Body of pancreas (tissue), 4 donors: Measurements from ENCODE around the gene LMOD2. TPM values are rescaled to one million over a fixed set of nuclear protein-coding genes. Genes with fewer than 3 reads are reported as not detected.

Experiments
- ATAC-seq: fragments of 150-250 bp; one replicate; pipeline ENCODE4 v1.9.1; 2016
- DNase-seq, 4 donors: peaks; one replicate each; pipeline ENCODE4 v3.0.0-alpha.2; 2019
- H3K27ac ChIP-seq, 4 donors: fragments of 200-600 bp; sonication (generic); 1 replicate in 3 of 4; 2 replicates in 1 of 4; pipeline versions ENCODE4 v1.5.1 to v1.6.1; 2016 to 2019; ENCODE audit warnings: mild to moderate bottlenecking in 1 of 4, mixed read lengths in 1 of 4, moderate library complexity in 1 of 4
- H3K27me3 ChIP-seq, 2 donors: fragments of 200-600 bp; sonication (generic); one replicate each; pipeline ENCODE4 v1.6.0; 2016; ENCODE audit warnings: mild to moderate bottlenecking in 1 of 2
- H3K36me3 ChIP-seq, 2 donors: fragments of 200-600 bp; sonication (generic); replicated peaks in 1 of 2; 2 replicates each; pipeline ENCODE4 v1.5.1; 2016; ENCODE audit warnings: low read depth in 2 of 2; ENCODE audit not compliant: insufficient read depth in 1 of 2
- H3K4me1 ChIP-seq: fragments of 200-600 bp; sonication (generic); one replicate; pipeline ENCODE4 v1.6.0; 2016
- H3K4me3 ChIP-seq, 2 donors: fragments of 200-600 bp; sonication (generic); 1 replicate in 1 of 2; 2 replicates in 1 of 2; pipeline ENCODE4 v1.5.1; 2016 to 2019
- H3K9me3 ChIP-seq, 3 donors: fragments of 200-600 bp; sonication (generic); 1 replicate in 2 of 3; 2 replicates in 1 of 3; pipeline ENCODE4 v1.5.1; 2016
- POLR2A ChIP-seq, 3 donors: fragments of 450-650 bp; IDR thresholded peaks; one replicate each; pipeline ENCODE4 v1.6.1; 2016; ENCODE audit warnings: antibody characterized with exemption in 3 of 3, mild to moderate bottlenecking in 2 of 3
- WGBS, 2 donors: methylation state at CpG; one replicate each; pipeline ENCODE4 v1.1.5; 2017; 5-methylcytosine and 5-hydroxymethylcytosine counted together
- intact Hi-C: fragments of 100-400 bp; cut with DNase I; formaldehyde crosslinking; loops from one replicate; pipeline ENCODE4 v1.15.1; 2023
- total RNA-seq, 2 donors: library from RNA; depleted of rRNA; stranded (reverse); fragments of >200 nt; gene quantifications; one replicate each; pipeline ENCODE4 v1.1.0, GENCODE V29; 2016
- TF ChIP-seq, protein P1 (sequence below), 7 experiments: fragments of 450-650 bp in 4 of 7; fragments of 200-600 bp in 3 of 7; sonication (generic) in 3 of 7; IDR thresholded peaks; one replicate each; pipeline ENCODE4 v1.5.1; 2016 to 2019; ENCODE audit warnings: antibody characterized with exemption in 7 of 7

The LMOD2 gene
- total RNA-seq, 2 donors from 2014 or later = not detected

DNA sequence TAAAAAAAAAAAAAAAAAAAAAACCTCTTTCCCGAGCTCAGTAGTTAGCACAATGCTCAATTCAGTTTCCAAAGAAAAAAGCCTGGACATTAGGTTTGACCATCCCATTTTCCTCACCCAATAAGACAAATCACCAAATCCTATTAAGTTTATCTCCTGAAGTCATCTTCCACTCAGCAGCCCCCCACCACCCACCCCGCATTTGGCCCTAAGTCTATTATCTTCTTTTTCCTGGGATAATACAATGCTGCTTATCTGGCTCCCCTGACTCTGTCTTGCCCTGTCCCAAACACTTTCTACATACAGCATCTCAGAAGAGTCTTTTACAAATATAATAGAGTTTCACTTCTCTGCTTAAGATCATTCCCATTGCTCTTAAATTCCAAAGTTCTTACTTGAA, 17.8 kb upstream of the LMOD2 start:
- Histone ChIP-seq H3K27me3 (no peaks in the 10 kb centered on the region), H3K4me3 (no peak overlapping the region), H3K36me3 (no peaks in the 10 kb centered on the region), H3K27ac (no peak overlapping the region), H3K4me1 (no peaks in the 10 kb centered on the region), H3K9me3 (no peaks in the 10 kb centered on the region)
- ATAC-seq (no peak), DNase-seq (no peak)
- intact Hi-C loops = no loop called here
- 96 to 97% methylated on average over 2 of the region's 2 CpGs for WGBS, 2 donors
- TF ChIP-seq, protein P1, sequence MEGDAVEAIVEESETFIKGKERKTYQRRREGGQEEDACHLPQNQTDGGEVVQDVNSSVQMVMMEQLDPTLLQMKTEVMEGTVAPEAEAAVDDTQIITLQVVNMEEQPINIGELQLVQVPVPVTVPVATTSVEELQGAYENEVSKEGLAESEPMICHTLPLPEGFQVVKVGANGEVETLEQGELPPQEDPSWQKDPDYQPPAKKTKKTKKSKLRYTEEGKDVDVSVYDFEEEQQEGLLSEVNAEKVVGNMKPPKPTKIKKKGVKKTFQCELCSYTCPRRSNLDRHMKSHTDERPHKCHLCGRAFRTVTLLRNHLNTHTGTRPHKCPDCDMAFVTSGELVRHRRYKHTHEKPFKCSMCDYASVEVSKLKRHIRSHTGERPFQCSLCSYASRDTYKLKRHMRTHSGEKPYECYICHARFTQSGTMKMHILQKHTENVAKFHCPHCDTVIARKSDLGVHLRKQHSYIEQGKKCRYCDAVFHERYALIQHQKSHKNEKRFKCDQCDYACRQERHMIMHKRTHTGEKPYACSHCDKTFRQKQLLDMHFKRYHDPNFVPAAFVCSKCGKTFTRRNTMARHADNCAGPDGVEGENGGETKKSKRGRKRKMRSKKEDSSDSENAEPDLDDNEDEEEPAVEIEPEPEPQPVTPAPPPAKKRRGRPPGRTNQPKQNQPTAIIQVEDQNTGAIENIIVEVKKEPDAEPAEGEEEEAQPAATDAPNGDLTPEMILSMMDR (IDR thresholded peaks at IDR 0.05) = no peak
- TF ChIP-seq POLR2A (IDR thresholded peaks at IDR 0.05) = no peak

DNA sequence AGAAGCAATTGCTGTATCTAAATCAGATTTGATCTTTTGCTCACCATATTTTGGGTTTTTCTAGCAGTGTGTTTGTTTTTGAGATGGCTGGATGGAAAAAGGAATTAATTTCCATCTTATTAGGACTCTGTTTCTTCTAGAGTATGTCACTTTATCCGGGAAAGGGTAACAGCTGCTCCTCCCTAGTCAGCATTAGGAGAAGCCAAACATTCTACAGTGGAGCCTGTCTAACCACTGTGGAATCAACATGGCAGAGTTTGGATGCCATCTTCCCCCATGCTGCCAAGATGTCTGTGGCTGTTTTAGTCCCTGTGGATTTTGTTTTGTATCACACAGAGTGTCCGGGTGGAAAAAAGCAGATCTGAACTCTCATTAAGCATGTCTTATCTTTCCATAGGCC, 16.0 kb upstream of the LMOD2 start:
- Histone ChIP-seq H3K4me3 (no peak overlapping the region), H3K9me3 (no peaks in the 10 kb centered on the region), H3K36me3 (no peaks in the 10 kb centered on the region), H3K27me3 (no peaks in the 10 kb centered on the region), H3K4me1 (peaks cover 15% of the 10 kb centered on the region), H3K27ac (no peak overlapping the region)
- WGBS, 2 donors = 88 to 94% methylated on average over 2 of the region's 2 CpGs
- intact Hi-C loops = no loop called here
- TF ChIP-seq POLR2A (IDR thresholded peaks at IDR 0.05) = no peak
- TF ChIP-seq, protein P1 (IDR thresholded peaks at IDR 0.05) = no peak
- DNase-seq (no peak), ATAC-seq (no peak)

DNA sequence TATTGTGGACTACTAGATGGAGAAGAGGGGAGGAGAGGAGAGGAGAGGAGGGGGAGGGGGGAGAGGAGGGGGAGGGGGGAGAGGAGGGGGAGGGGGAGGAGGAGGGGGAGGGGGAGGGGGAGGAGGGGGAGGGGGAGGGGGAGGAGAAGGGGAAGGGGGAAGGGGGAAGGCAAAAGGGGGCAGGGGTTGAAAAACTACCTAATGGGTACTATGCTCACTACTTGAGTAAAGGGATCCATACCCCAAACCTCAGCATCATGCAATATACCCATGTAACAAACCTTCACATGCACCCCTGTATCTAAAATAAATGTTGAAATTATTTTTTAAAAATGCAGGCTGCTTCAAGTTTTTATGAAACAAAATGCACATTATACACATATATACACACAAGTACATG, 15.1 kb upstream of the LMOD2 start:
- intact Hi-C loops = no loop called here
- no peak for TF ChIP-seq POLR2A (IDR thresholded peaks at IDR 0.05)
- TF ChIP-seq, protein P1 (IDR thresholded peaks at IDR 0.05) = no peak

DNA sequence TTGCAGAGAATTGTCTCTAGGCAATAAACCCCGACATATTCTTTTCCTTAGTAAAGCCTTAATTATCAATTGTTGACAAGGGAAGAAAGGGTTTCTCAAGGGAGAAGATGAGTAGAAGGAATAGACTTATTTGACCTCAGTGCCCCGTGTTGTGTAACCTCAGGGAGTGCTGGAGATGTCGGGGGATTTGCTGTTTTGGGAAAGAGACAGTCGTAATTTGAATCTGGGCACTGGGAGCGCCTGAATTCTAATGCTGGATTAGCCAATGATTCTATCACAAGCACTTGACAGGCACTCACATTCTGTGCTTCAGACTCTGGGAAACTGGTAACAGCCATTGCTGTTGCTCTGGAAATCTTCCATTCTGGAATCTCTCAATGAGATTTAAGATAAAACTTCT, 13.8 kb upstream of the LMOD2 start:
- H3K4me3 ChIP-seq = no peak overlapping the region
- no peaks in the 10 kb centered on the region for H3K27me3 ChIP-seq
- H3K27ac ChIP-seq = no peak overlapping the region
- H3K4me1 ChIP-seq = peaks cover 21% of the 10 kb centered on the region
- intact Hi-C loops = no loop called here
- no peaks in the 10 kb centered on the region for H3K36me3 ChIP-seq
- WGBS, 2 donors = 90 to 92% methylated on average over 5 of the region's 5 CpGs
- no peaks in the 10 kb centered on the region for H3K9me3 ChIP-seq
- no peak for ATAC-seq
- TF ChIP-seq, protein P1 (IDR thresholded peaks at IDR 0.05) = no peak
- no peak for TF ChIP-seq POLR2A (IDR thresholded peaks at IDR 0.05)
- no peak for DNase-seq

More for the DNA sequence above, 15.1 kb upstream of the LMOD2 start:
- ATAC-seq (no peak), DNase-seq (no peak)
- peaks cover 16% of the 10 kb centered on the region for H3K4me1 ChIP-seq
- no peaks in the 10 kb centered on the region for H3K36me3 ChIP-seq
- no peaks in the 10 kb centered on the region for H3K27me3 ChIP-seq
- H3K4me3 ChIP-seq = no peak overlapping the region
- H3K27ac ChIP-seq = no peak overlapping the region
- no peaks in the 10 kb centered on the region for H3K9me3 ChIP-seq
